GM21825 (cell line): Measurements from ENCODE around the gene MTHFD1L.
"Not testable (repeated sequence)": the region's sequence is repeated elsewhere in the genome, so short reads cannot be mapped to it uniquely, and the experiment has no call there.

Experiments
- ATAC-seq: cut with Tn5 transposase; IDR thresholded peaks from one replicate; pipeline ENCODE4 v1.9.1; 2021; ENCODE audit warnings: mild to moderate bottlenecking, moderate library complexity; ENCODE audit not compliant: unreplicated experiment

Gene MTHFD1L

GRCh38 chr6:150865406-150866146, at the start of gene MTHFD1L:
Gene MTHFD1L (plus strand): TSS chr6:150865702. CDS start chr6:150865823, 121 bp downstream.
- peak; percentile 86 for ATAC-seq

- not testable (repeated sequence) for ATAC-seq
Measured at GRCh38 chr6:150816554-150816953, 48.9 kb upstream of the MTHFD1L start.

GRCh38 chr6:150822932-150823331, 42.6 kb upstream of the MTHFD1L start:
- ATAC-seq, result no peak

GRCh38 chr6:150826788-150827187, 38.7 kb upstream of the MTHFD1L start:
- no peak for ATAC-seq

- ATAC-seq, result not testable (repeated sequence)
Measured at GRCh38 chr6:150828107-150828506, 37.4 kb upstream of the MTHFD1L start.

- no peak for ATAC-seq
Measured at GRCh38 chr6:150830439-150831165, 34.9 kb upstream of the MTHFD1L start.

GRCh38 chr6:150831577-150831976, 33.9 kb upstream of the MTHFD1L start:
- ATAC-seq, result no peak

- no peak for ATAC-seq
Measured at GRCh38 chr6:150835620-150836019, 29.9 kb upstream of the MTHFD1L start.

- no peak for ATAC-seq
Measured at GRCh38 chr6:150840185-150840584, 25.3 kb upstream of the MTHFD1L start.

- no peak for ATAC-seq
Measured at GRCh38 chr6:150841189-150841588, 24.3 kb upstream of the MTHFD1L start.

- no peak for ATAC-seq
Measured at GRCh38 chr6:150841697-150842096, 23.8 kb upstream of the MTHFD1L start.

- no peak for ATAC-seq
Measured at GRCh38 chr6:150844371-150844770, 21.1 kb upstream of the MTHFD1L start.

GRCh38 chr6:150846641-150847040, 18.9 kb upstream of the MTHFD1L start:
- ATAC-seq, result no peak

- no peak for ATAC-seq
Measured at GRCh38 chr6:150848400-150848799, 17.1 kb upstream of the MTHFD1L start.

- not testable (repeated sequence) for ATAC-seq
Measured at GRCh38 chr6:150854392-150854791, 11.1 kb upstream of the MTHFD1L start.

- not testable (repeated sequence) for ATAC-seq
Measured at GRCh38 chr6:150855171-150855570, 10.3 kb upstream of the MTHFD1L start.

GRCh38 chr6:150857062-150857944, 8.2 kb upstream of the MTHFD1L start:
- no peak for ATAC-seq

- ATAC-seq, result no peak
Measured at GRCh38 chr6:150857945-150858308, 7.6 kb upstream of the MTHFD1L start.

- not testable (repeated sequence) for ATAC-seq
Measured at GRCh38 chr6:150861448-150862168, 3.9 kb upstream of the MTHFD1L start.

- ATAC-seq, result no peak
Measured at GRCh38 chr6:150863213-150863928, 2.1 kb upstream of the MTHFD1L start.
